NCI-H748 (cell line): ENCODE measurements around the gene ADAMTS3.
A peak's percentile ranks its signal among the peaks of the same experiment; 100 is the strongest.

ENCODE experiments used
- DNase-seq: peaks from one replicate; lab custom pipeline; 2025; ENCODE audit not compliant: unreplicated experiment; lab: John Stamatoyannopoulos, UW

Gene ADAMTS3

GRCh38 chr4:72568959-72569718 is at the start of gene ADAMTS3:
TSS of gene ADAMTS3 (minus strand) at chr4:72569221. CDS start at chr4:72568762, 459 bp downstream.
- peak; percentile 62 for DNase-seq

- DNase-seq, result no peak
These were observed 44.9 kb upstream of the ADAMTS3 start for GRCh38 chr4:72613959-72614358.

GRCh38 chr4:72606751-72607150 is 37.7 kb upstream of the ADAMTS3 start:
- DNase-seq, result no peak

GRCh38 chr4:72604324-72604723 is 35.3 kb upstream of the ADAMTS3 start:
- peak; percentile 1 for DNase-seq

GRCh38 chr4:72602396-72603376 is 33.7 kb upstream of the ADAMTS3 start:
- DNase-seq, result no peak

DNA sequence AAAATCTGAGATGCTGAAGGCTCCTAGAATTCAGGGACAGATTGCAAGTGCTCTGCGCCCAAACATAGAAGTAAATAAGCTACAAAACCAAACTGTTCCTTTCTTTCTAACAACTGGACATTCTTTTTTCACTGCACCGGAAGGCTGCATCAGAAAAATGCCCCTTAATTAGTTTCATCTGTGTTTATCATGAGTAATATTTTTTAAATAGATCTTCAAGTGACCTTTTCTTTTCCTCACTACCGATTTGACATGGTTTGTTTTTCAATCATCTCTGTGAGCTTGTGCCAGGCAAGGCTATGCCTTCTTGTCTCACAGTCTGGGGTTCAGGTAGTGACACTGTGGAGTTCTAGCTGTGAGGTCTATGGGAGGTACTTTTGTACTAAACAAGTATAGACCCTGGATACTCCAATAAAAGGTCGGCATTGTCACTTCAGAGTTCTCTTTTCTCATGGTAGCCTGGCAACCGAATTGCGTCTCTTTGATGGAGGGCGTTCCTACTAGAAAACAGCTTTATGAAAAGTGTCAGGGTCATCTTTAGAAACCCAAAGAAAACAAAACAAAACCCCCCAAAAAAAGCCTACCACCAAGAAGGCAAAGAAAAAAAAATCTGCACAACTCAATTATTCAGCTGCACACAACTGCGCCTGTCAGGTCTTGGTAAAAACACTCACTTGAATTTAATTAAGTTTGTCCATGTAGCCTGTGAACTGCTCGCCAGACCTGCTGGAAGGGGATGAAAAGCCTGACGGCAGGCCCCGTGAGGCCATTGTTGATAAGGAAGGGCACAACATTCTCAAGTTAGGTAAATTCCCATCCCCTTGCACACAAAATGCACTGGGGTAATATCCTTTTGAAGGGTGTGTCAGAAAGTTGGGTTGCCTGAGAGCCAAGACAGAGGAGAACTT is 22.8 kb upstream of the ADAMTS3 start:
- DNase-seq, result peak; percentile 20

DNA sequence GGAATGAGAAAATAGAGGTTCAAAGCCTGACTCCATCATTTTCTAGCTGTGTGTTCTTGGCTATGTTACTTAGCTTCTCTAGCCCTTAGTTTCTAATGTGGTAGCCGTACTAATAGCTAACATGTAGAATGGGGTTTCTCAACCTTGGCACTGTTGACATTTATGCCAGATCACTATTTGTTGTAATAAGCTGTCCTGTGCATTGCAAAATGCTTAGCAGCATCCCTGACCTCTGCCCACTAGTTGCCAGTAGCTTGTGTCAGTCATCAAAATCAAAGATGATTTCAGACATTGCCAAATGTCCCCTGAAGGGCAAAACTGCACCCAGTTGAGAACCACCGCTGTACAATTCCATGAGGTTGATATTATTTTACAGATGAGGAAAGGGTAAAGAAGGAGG is 18.3 kb upstream of the ADAMTS3 start:
- no peak for DNase-seq

DNA sequence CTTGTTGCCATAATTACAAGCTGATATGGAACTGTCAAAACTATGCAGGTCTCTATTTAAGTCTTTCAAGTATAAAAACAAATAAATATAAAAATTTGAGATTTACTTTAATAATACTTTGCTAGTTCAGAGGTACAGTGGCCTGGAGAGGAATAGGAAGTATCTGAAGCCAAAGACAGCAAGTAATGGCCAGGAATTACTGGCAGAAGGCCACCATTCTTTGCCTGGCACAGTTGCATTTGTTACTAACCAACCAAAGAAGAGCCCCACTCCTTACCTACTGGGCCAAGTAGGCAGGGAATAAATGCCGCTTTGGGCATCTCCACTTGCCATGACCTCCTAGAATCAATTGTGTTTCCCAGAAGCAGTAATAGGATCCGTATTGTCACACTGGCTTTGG is 13.8 kb upstream of the ADAMTS3 start:
- no peak for DNase-seq

- DNase-seq, result no peak
These were observed 8.2 kb upstream of the ADAMTS3 start for GRCh38 chr4:72577211-72577610.

GRCh38 chr4:72571337-72571736 is 2.3 kb upstream of the ADAMTS3 start:
- DNase-seq, result no peak

DNA sequence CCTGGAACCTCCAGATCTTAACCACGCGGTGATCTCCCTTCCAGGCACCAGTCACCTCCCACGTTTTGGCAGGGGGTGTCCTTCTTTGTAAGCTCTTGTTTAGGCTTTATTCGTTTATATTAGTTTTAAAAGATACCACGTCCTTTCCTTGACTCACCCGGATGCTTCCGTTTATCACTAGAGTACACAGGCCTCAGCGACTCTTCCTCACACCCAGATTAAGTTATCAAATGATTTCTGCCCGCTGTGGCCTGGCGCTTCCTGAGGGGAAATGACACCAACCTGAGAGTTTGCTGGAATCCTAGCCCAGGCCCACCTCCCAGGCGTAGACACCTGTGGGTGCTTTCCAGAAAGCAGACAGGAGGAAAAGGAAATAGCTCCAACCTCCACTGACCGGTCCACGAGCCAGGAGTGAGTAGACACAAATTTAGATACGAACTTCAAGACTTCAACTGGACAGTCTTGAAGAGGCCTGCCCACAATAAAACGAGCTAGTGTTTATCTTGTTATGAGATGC is 756 bp upstream of the ADAMTS3 start:
- DNase-seq, result no peak

DNA sequence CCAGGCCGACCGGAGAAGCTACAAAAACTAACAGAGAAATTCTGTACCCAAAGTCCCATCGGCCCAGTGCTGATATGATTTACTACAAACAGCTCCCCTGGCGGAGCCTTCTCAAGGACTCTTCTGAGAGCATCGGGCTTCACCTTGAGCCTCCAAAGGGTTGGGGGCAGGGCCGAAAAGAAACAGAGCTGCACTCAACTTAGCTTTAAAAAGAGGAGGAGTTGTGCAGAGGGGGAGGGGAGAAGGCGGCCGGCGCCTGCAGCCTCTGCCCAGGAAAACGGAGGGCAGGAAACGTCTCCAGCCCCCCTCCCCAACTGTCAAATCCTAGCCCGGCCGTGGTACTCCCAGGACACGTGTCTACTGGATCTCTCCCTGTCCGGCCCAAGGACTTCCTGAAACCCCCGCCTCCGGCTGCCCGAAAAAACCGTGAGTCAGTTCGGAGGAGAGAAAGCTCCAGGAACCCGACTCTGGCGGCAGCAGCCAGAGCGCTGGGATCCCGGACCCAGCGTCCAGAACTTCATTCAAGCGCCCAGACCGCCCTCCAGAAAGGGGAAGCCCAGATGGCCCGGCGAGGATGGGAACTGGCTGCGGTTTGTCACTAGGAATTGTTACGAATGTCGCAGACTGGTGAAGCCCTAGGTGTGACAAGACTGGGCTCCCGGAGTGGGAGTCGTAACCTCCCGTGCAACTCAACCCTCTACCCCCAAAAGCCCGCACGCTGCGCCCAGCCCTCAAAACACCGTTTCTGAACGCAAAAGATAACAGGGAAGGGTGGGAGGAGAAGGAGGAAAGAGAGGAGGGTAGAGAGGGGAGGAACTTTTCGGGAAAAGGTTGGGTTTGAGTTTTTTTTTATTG is 973 bp downstream of the ADAMTS3 start:
- DNase-seq, result peak; percentile 19

DNA sequence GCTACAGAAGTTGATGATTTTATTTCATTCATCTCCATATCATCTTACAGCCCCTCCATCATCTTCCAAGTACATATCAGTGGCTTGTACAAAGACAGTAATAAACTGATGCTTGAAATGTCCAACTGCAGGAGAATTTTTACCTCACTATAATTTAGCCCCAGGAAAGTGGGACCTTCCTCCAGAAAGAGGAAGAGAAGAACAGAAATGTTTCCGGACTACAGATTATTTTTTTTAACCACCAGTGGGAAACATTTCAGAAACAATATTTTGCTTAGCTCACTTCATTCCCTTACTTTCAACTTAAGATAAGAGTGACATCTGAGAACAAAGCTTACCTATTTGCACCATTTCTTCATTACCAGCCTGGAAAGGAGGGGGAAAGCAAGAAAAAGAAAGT is 2.0 kb downstream of the ADAMTS3 start:
- no peak for DNase-seq

- DNase-seq, result no peak
These were observed 2.5 kb downstream of the ADAMTS3 start for GRCh38 chr4:72566464-72566972.

GRCh38 chr4:72564789-72565188 is 4.2 kb downstream of the ADAMTS3 start:
- no peak for DNase-seq

GRCh38 chr4:72564184-72564583 is 4.8 kb downstream of the ADAMTS3 start:
- no peak for DNase-seq

DNA sequence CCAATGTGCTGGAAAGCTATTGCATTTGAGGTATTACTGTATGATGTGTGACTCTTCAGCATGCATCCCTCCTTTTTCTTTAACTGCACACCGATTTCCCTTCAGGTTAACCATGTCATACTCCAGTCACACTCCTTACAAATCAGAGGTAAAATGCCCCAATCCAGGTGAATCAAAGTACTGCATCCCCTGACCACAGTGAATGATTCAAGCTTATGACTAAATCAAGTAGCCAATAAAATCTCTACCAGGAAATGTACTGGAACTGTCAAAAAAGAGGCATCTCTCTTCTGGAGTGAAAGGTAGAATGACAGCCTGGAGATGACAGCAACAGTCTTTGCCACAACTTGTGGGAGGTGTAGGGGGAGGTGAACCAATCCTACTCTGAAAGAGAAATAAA is 10.4 kb downstream of the ADAMTS3 start:
- no peak for DNase-seq

DNA sequence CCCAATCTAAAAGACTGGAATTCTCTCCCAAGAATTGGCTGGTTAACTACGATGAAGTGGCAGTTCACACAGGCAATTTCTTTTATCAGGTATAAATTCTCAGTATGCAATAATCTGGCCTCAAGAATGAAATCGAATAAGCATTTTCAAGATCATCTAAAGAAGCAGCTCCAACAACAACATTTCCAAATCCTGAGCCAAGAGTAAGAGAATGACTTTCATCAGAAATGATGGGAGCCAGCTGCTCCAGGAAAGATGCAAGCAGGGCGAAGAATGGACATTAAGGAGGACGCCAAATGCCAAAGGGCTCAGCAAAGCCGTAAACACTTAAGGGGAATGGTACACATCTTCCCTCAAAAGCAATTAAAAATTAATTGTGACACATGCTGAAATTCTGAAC is 12.0 kb downstream of the ADAMTS3 start:
- no peak for DNase-seq

DNA sequence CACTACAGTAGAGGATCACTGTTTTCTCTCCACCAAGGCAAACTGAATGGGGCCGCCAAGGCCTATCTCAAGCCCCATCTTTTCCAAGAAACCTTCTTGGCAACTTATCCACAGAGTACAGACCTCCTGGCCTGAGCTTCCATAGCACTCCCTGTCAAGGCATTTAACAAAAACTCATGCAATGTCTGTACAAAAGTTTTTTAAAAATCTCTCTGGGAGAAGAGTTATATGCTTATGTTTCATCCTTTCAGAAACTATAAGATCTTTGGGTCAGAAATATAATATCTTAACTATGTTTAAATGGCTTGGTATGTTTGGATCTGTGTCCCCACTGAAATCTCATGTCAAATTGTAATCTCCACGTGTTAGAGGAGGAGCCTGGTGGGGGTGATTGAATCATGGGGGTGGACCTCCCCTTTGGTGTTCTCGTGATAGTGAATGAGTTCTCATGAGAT is 13.6 kb downstream of the ADAMTS3 start:
- no peak for DNase-seq
